Nephron progenitor cell (in vitro differentiated cells): Measurements from ENCODE around the gene WDR45.

Source experiments
- DNase-seq: peaks from one replicate; pipeline ENCODE4 v3.0.0; 2021
- H3K27ac Mint-ChIP-seq: 2 replicates; pipeline ENCODE4 v1.8.0; 2021; ENCODE audit warnings: mild to moderate bottlenecking, moderate library complexity, mixed read lengths
- H3K27me3 Mint-ChIP-seq: 2 replicates; pipeline ENCODE4 v1.8.0; 2021; ENCODE audit warnings: mild to moderate bottlenecking, low read depth, mixed read lengths; ENCODE audit not compliant: poor library complexity
- H3K36me3 Mint-ChIP-seq: 2 replicates; pipeline ENCODE4 v1.8.0; 2021; ENCODE audit warnings: low read depth, mixed read lengths
- H3K4me1 Mint-ChIP-seq: 2 replicates; pipeline ENCODE4 v1.8.0; 2021; ENCODE audit warnings: mixed read lengths
- H3K4me3 Mint-ChIP-seq: 2 replicates; pipeline ENCODE4 v1.8.0; 2021; ENCODE audit warnings: mild to moderate bottlenecking, moderate library complexity, mixed read lengths
- H3K9me3 Mint-ChIP-seq: 2 replicates; pipeline ENCODE4 v1.8.0; 2021; ENCODE audit warnings: mild to moderate bottlenecking, moderate library complexity, mixed read lengths
- CTCF ChIP-seq: fragments of 200-600 bp; sonication (generic); IDR thresholded peaks from 2 replicates; pipeline ENCODE4 v1.5.0; 2021; ENCODE audit warnings: antibody characterized with exemption

Gene WDR45

DNA sequence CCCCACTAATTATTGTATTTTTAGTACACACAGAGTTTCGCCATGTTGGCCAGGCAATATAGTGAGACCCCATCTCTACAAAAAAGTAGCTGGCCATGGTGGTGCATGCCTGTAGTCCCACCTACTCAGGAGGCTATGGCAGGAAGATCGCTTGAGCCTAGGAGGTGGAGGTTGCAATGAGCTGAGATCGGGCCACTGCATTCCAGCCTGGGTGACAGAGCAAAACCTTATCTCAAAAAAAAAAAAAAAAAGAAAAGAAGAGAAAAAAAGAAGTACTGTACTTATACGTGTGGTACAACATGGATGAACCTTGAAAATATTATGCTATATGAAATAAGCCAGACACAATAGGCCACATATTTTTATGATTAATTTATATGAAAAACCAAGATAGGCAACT lies 9.9 kb upstream of the WDR45 start:
- Mint-ChIP-seq H3K9me3 (peaks cover 31% of the 10 kb centered on the region), H3K36me3 (no peaks in the 10 kb centered on the region), H3K27me3 (no peaks in the 10 kb centered on the region), H3K27ac (no peak overlapping the region), H3K4me3 (no peak overlapping the region), H3K4me1 (no peaks in the 10 kb centered on the region)
- no peak for DNase-seq
- TF ChIP-seq CTCF, result no peak

GRCh38 chrX:49082271-49082871 lies 2.7 kb upstream of the WDR45 start:
- H3K27me3 Mint-ChIP-seq, result no peaks in the 10 kb centered on the region
- no peak overlapping the region for H3K27ac Mint-ChIP-seq
- TF ChIP-seq CTCF, result no peak
- H3K9me3 Mint-ChIP-seq, result peaks cover 41% of the 10 kb centered on the region
- no peak overlapping the region for H3K4me3 Mint-ChIP-seq
- peaks cover 12% of the 10 kb centered on the region for H3K4me1 Mint-ChIP-seq
- DNase-seq, result no peak
- H3K36me3 Mint-ChIP-seq, result no peaks in the 10 kb centered on the region

GRCh38 chrX:49077941-49078340 lies 1.7 kb downstream of the WDR45 start:
- no peak for DNase-seq
- no peak for TF ChIP-seq CTCF
- peaks cover 18% of the 10 kb centered on the region for H3K4me1 Mint-ChIP-seq
- H3K36me3 Mint-ChIP-seq, result no peaks in the 10 kb centered on the region
- H3K27me3 Mint-ChIP-seq, result no peaks in the 10 kb centered on the region
- H3K4me3 Mint-ChIP-seq, result no peak overlapping the region
- no peak overlapping the region for H3K27ac Mint-ChIP-seq
- H3K9me3 Mint-ChIP-seq, result peaks cover 36% of the 10 kb centered on the region

- H3K27me3 Mint-ChIP-seq, result no peaks in the 10 kb centered on the region
- H3K27ac Mint-ChIP-seq, result no peak overlapping the region
- TF ChIP-seq CTCF, result no peak
- H3K36me3 Mint-ChIP-seq, result peaks cover 6% of the 10 kb centered on the region
- H3K4me1 Mint-ChIP-seq, result peaks cover 27% of the 10 kb centered on the region
- H3K4me3 Mint-ChIP-seq, result no peak overlapping the region
- no peak for DNase-seq
- peaks cover 49% of the 10 kb centered on the region for H3K9me3 Mint-ChIP-seq
These were observed 4.3 kb downstream of the WDR45 start for GRCh38 chrX:49075347-49075746.

GRCh38 chrX:49073601-49074575 lies 5.8 kb downstream of the WDR45 start, which contains the start of gene PRAF2:
PRAF2 (minus strand) TSS chrX:49074002; CDS start chrX:49073987, 15 bp downstream.
- no peak for TF ChIP-seq CTCF
- peaks cover 19% of the 10 kb centered on the region for H3K4me1 Mint-ChIP-seq
- peaks cover 6% of the 10 kb centered on the region for H3K36me3 Mint-ChIP-seq
- DNase-seq, result peak; percentile 83
- H3K9me3 Mint-ChIP-seq, result peaks cover 51% of the 10 kb centered on the region
- peak within 1 kb of the TSS; percentile 85 for H3K4me3 Mint-ChIP-seq
- no peaks in the 10 kb centered on the region for H3K27me3 Mint-ChIP-seq
- H3K27ac Mint-ChIP-seq, result peak within 1 kb of the TSS; percentile 45
